Activated T-helper 9 cell treated with anti-CD3 and anti-CD28 coated beads, Interleukin-2, amount 50 U/mL, for 16 hours (primary cell): ENCODE measurements around the gene NLRC3.
A peak's percentile ranks its signal among the peaks of the same experiment; 100 is the strongest.

Experiments used
- DNase-seq: peaks from one replicate; pipeline ENCODE4 v3.0.0-alpha.2; 2020; ENCODE audit warnings: low read depth

The NLRC3 gene

DNA sequence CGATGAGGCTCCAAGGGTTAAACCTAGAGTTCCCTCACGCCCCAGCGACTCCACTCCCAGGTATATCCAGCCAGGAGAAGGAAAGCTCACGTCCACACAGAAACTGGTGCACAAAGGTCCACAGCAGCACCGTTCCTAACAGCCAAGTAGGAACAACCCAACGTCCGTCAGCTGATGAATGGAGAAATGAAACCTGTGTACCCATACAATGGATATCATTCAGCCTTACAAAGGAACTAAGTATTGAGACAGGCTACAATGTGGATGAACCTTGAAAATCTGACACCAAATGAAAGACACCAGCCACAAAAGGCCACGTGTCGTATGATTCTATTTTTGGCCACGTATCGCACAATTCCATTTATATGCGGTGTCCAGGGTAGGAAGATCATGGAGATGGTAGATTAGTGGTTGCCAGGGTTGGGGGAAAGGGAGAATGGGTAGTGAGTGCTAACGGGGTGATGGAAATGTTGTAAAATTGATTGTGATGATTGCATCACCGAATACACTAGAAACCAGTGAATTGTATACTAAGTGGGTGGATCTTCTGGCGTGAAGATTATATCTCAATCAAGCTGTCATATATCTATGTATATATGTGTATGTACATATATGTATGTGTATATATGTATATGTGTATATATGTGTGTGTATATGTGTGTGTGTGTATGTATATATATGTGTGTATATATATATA is 30.1 kb downstream of the NLRC3 start:
- no peak for DNase-seq

GRCh38 chr16:3542601-3543373 is 34.4 kb downstream of the NLRC3 start:
- no peak for DNase-seq

GRCh38 chr16:3541527-3542155 is 35.6 kb downstream of the NLRC3 start:
- no peak for DNase-seq

- no peak for DNase-seq
These were observed 39.0 kb downstream of the NLRC3 start for GRCh38 chr16:3538222-3538621.

DNA sequence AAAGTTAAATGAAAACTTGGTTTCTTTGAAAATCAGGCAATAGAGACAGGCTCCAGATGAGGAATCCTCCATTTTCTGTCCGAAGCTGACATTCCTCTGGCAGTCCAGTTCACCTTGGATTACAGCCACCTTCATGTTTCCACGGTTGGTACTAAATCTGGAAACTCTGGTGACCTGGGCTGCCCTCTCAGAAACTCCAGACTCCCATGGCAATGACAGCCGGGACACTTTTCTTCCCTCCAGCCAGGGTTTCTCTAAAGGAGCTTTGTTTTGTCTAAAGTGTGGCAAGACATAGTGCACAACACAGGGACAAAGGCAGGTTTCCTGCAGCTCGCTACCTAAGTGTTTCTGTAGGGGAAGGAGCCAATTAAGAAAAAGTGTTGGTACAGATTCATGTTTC is 40.4 kb downstream of the NLRC3 start:
- DNase-seq = no peak

DNA sequence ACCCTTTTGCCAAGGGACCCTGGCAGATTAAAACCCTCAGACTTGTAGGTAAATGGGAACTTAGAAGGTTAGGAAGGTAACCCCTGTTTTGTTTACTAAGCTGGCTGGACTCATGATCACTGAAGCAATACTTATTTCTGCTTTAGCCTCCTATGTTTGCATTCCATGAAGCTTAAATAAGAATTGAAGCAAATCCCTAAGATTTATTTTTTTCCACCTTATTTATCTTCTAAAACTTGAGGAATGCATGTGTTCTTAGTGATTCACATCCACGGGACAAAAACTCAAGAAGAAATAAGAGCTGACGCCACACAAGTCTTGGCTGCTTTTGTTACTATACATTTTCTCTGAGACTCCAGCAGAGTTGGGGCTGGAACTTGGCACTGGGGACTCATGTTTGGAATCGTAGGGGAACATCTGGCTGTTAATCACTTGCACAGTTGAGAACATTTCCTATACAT is 40.9 kb downstream of the NLRC3 start:
- no peak for DNase-seq

DNA sequence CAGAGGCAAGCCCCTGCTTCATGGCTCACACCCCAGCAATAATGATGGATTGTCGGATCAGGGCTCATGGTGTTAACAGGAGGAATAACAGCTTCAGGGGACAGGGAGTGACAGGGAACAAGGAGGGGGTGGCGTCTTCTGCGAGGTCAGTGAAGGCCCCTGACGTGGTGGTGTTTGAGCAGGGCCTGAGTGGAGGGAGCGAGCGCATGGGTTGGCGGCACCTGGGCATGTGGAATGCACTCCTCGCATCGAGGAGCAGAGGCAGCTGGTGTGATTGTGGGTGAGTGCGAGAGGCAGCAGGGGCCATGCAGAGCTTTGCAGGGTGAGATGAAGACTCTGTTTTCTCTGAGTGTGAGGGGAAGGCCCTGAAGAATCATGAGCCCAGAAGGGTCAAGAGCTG is 43.1 kb downstream of the NLRC3 start:
- DNase-seq = no peak

DNA sequence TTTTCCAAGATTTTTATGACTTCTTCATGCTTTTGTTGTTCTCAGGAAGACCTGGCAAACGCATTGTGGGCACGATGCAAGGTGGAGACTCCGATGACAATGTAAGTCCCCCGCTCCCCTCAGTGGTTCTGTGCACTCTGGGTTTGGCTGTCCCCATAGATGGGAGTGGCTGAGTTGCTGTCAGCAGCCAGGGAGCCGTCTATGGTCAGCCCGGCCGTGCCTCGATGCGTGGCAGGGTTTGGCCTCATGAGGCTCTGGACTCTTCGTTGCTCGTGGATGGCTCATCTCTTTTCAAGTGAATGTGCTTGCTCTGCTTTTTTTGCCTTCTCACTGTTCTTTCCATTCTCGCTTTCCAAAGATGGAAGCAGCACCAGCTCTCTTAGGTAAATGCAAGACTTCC is 44.5 kb downstream of the NLRC3 start:
- no peak for DNase-seq

DNA sequence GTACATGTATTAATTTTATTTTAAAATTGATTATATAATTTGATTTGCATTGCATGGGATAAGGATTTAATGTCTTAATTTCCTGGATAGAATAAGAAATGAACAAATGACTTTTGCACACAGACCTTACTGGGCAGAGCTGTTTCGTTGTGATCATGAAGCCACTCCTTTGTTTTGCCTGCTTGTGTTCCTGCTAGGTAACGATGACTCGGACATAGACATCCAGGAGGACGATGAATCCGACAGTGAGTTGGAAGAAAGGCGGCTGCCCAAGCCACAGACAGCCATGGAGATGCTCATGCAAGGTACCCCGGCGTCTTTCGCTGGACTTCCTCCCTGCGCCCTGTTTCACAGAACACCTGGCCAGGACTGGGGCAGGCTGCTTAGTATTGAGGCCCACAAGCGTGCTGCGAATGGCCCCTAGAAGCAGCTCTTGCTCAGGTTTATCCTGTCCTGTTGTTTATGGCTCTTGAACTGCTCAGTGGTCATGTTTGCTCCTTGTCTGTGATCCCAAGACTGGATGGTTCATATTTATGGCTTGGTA is 46.8 kb downstream of the NLRC3 start:
- DNase-seq = no peak

- no peak for DNase-seq
These were observed 48.0 kb downstream of the NLRC3 start for GRCh38 chr16:3529175-3529574.

DNA sequence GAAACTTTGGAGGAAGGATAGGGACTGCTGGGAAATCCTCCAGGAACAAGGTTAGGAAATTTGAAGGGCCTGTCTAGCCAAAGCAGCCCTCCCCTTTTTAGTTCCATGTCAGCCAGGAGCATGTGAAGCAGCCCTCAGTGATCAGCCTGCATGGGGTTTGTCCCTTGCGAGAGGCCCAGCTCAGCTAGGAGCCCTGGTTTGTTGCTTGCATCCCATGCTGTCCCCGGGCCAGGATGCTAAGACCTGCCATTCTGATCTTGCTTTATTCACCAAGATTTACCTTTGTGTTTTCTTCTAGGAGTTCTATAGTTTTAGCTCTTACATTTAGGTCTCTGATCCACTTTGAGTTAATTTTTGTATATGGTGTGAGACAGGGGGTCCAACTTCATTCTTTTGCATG is 48.8 kb downstream of the NLRC3 start:
- no peak for DNase-seq

GRCh38 chr16:3527216-3527829 is 49.9 kb downstream of the NLRC3 start:
- peak; percentile 25 for DNase-seq

DNA sequence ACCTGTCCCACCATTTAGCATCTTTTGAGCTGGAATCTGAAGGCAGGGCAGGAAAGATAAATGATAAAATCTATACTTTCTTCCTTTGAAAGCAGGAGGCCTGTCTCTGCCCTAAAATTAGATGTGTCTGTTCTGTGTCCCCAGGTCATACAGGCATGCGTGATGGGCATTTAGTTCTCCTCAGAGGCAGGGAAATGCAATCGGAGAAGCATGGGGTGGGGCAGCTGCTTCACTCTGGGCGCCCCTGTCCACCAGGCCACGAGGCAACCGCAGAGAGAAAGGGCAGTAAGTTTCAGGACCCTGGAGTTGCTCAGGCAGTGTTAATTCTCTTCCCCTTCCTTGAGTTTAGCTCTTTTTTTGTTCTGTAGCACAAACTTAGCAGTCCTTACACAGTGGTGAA is 51.3 kb downstream of the NLRC3 start:
- no peak for DNase-seq

DNA sequence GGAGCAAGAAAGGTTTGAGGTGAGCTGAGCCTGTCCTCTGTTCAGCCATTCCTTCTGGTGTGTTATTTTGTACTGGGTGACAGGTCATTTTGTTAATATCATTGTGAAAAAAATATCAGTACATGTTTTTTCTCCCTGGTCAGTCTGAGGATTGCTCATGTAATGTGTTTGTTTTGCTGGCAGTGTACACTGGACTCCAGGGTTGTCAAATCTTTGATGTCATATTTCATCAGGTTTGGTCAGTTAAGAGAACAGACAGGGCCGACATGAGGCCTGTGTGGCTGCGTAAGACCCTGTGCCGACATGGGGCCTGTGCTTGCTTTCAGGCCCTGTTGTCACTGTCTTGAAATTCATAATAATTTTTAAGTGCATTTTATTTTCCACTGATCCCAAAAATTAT is 53.9 kb downstream of the NLRC3 start:
- DNase-seq = no peak

DNA sequence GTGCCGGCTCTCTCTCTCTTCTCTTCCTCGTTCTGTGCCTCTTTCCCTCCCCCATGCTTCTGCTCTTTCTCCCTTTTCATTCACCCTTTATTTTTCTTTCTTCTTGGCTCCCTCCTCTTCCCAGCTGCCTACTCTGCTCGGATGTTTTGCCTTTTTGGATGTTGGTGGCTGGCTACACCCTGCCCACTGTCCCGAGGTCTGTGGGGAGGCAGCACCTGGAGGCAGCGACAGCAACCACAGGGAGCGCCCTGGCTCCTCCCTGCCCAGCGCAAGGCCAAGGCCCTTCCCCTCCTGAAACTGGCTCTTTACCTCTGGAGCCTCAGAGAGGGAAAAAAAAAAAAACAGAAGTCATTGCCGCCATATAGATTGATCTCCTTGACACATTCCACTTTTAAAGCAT is 56.4 kb downstream of the NLRC3 start:
- DNase-seq = no peak

- no peak for DNase-seq
These were observed 56.8 kb downstream of the NLRC3 start for GRCh38 chr16:3520413-3520812.

- no peak for DNase-seq
These were observed 57.6 kb downstream of the NLRC3 start for GRCh38 chr16:3519581-3519980.

GRCh38 chr16:3518986-3519348 is 58.2 kb downstream of the NLRC3 start:
- DNase-seq = no peak

DNA sequence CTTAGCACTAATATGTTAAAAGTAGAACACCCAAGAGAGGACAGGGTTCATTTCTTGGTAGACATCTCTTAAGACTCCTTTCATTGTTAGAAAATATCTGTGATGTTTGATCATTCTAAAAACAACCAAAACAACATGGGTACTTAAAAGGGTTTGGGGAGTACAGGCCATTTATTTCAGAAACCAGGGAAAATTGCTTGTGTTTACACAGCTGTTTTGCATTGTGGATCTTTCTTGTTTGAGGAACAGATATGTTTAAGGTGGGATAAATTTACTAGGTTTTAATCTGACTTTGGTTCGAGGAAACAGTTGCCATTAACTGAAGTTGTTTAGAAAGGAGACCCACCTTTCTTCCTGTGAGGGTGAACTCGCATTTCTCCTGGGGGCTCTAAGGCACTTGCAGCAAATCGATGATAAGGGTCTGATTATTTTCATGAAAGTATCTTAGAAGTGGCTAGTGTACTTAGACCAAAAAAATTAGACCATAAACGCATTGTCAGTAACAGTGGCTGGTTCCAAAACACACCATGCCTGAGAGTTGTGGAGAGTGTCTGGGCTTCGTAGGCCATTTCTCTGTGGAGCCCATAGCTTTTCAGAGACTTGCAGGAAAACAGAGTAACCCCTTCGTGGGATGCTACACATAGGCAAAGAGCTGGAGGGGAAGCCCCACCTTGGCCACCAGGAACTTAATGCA is 58.8 kb downstream of the NLRC3 start:
- DNase-seq = no peak

- DNase-seq = no peak
These were observed 61.3 kb downstream of the NLRC3 start for GRCh38 chr16:3515897-3516296.

GRCh38 chr16:3514621-3515020 is 62.6 kb downstream of the NLRC3 start:
- DNase-seq = no peak
